GM23338 (cell line): ENCODE measurements around the gene PKNOX2. TPM values are rescaled to one million over a fixed set of nuclear protein-coding genes. Genes with fewer than 3 reads are reported as not detected.
A peak's percentile ranks its signal among the peaks of the same experiment; 100 is the strongest.

Source experiments
- ATAC-seq: fragments of 200-7000 bp; cut with Tn5 transposase; 3 replicates; pipeline ENCODE4 v1.9.1; 2020
- DNase-seq: peaks from one replicate; pipeline ENCODE4 v3.0.0-alpha.2; 2015; ENCODE audit warnings: low spot score
- H2AFZ ChIP-seq: fragments of 200-600 bp; sonication (generic); 2 replicates; pipeline ENCODE4 v1.8.0; 2016; ENCODE audit warnings: antibody characterized with exemption, mild to moderate bottlenecking, moderate library complexity
- H3F3A ChIP-seq: fragments of 200-600 bp; sonication (generic); replicated peaks from 2 replicates; pipeline ENCODE4 v1.8.0; 2017; ENCODE audit warnings: antibody characterized with exemption, mixed run types, low read depth
- H3K27ac ChIP-seq: fragments of 200-600 bp; sonication (generic); 2 replicates; pipeline ENCODE4 v1.6.1; 2016; ENCODE audit warnings: low read depth
- H3K27me3 ChIP-seq: fragments of 200-600 bp; sonication (generic); 2 replicates; pipeline ENCODE4 v1.8.0; 2016; ENCODE audit warnings: mild to moderate bottlenecking, mixed run types, moderate library complexity; ENCODE audit not compliant: insufficient read depth
- H3K36me3 ChIP-seq: fragments of 200-600 bp; sonication (generic); 2 replicates; pipeline ENCODE4 v1.8.0; 2016; ENCODE audit warnings: mild to moderate bottlenecking; ENCODE audit not compliant: insufficient read depth
- H3K4me1 ChIP-seq: fragments of 200-600 bp; sonication (generic); 2 replicates; pipeline ENCODE4 v1.8.0; 2016; ENCODE audit warnings: mild to moderate bottlenecking, moderate library complexity; ENCODE audit not compliant: insufficient read depth
- H3K4me2 ChIP-seq: fragments of 200-600 bp; sonication (generic); 2 replicates; pipeline ENCODE4 v1.7.1; 2017; ENCODE audit warnings: mixed run types
- H3K4me3 ChIP-seq: fragments of 200-600 bp; sonication (generic); 2 replicates; pipeline ENCODE4 v1.6.1; 2016; ENCODE audit warnings: mixed run types
- H3K79me2 ChIP-seq: fragments of 200-600 bp; sonication (generic); replicated peaks from 2 replicates; pipeline ENCODE4 v1.8.0; 2017; ENCODE audit warnings: mild to moderate bottlenecking; ENCODE audit not compliant: insufficient read depth
- H3K9me2 ChIP-seq: fragments of 200-600 bp; sonication (generic); 2 replicates; pipeline ENCODE4 v1.8.0; 2017; ENCODE audit not compliant: insufficient read depth
- H4K20me1 ChIP-seq: fragments of 200-600 bp; sonication (generic); replicated peaks from 2 replicates; pipeline ENCODE4 v1.8.0; 2017; ENCODE audit warnings: mild to moderate bottlenecking; ENCODE audit not compliant: insufficient read depth
- H3K27ac Mint-ChIP-seq: 2 replicates; pipeline ENCODE4 v1.8.0; 2020; ENCODE audit warnings: inconsistent platforms, mild to moderate bottlenecking, moderate library complexity, mixed read lengths
- H3K27me3 Mint-ChIP-seq: 3 replicates; pipeline ENCODE4 v1.8.0; 2022; ENCODE audit warnings: low read depth, mild to moderate bottlenecking, moderate library complexity, mixed read lengths, inconsistent platforms; ENCODE audit not compliant: insufficient read depth, poor library complexity
- H3K36me3 Mint-ChIP-seq: 3 replicates; pipeline ENCODE4 v1.8.0; 2021; ENCODE audit warnings: low read depth, mild to moderate bottlenecking, inconsistent platforms, moderate library complexity, mixed read lengths
- H3K4me1 Mint-ChIP-seq: 3 replicates; pipeline ENCODE4 v1.8.0; 2020; ENCODE audit warnings: mild to moderate bottlenecking, inconsistent platforms, mixed read lengths
- H3K4me3 Mint-ChIP-seq: 3 replicates; pipeline ENCODE4 v1.8.0; 2021; ENCODE audit warnings: moderate library complexity, mild to moderate bottlenecking, inconsistent platforms, mixed read lengths
- H3K9me3 Mint-ChIP-seq: 3 replicates; pipeline ENCODE4 v1.8.0; 2020; ENCODE audit warnings: moderate library complexity, mild to moderate bottlenecking, inconsistent platforms, mixed read lengths
- CREB1 ChIP-seq: fragments of 250-450 bp; sonication (Bioruptor Pico); IDR thresholded peaks from 2 replicates; pipeline ENCODE4 v1.5.0; 2020; ENCODE audit warnings: low read depth, mild to moderate bottlenecking, moderate library complexity
- EZH2 ChIP-seq: fragments of 200-600 bp; sonication (generic); IDR thresholded peaks from one replicate; pipeline ENCODE4 v1.8.0; 2017; ENCODE audit warnings: antibody characterized with exemption, mild to moderate bottlenecking, low read depth; ENCODE audit not compliant: unreplicated experiment
- EZH2phosphoT487 ChIP-seq: fragments of 200-600 bp; sonication (generic); IDR thresholded peaks from one replicate; pipeline ENCODE4 v1.8.1; 2018; ENCODE audit warnings: antibody characterized with exemption; ENCODE audit not compliant: unreplicated experiment
- NANOG ChIP-seq: IDR thresholded peaks from 2 replicates; pipeline ENCODE4 v1.6.1; 2016; ENCODE audit warnings: antibody characterized with exemption, borderline replicate concordance
- STAT1 ChIP-seq: IDR thresholded peaks from one replicate; pipeline ENCODE4 v1.6.1; 2016; ENCODE audit warnings: antibody characterized with exemption; ENCODE audit not compliant: unreplicated experiment
- ZNF114 ChIP-seq: fragments of 250-450 bp; sonication (Bioruptor Pico); IDR thresholded peaks from 2 replicates; pipeline ENCODE4 v1.5.0; 2020; ENCODE audit warnings: mild to moderate bottlenecking, moderate library complexity
- ZNF331 ChIP-seq: fragments of 250-450 bp; sonication (Bioruptor Pico); IDR thresholded peaks from 2 replicates; pipeline ENCODE4 v1.5.0; 2020; ENCODE audit warnings: low read depth, mild to moderate bottlenecking, moderate library complexity
- polyA plus RNA-seq: library from polyadenylated mRNA; unstranded; fragments of >200 nt; fragmentation: Nextera tagmentation; extraction: Ambion mirVana; gene quantifications from 2 replicates; pipeline ENCODE4 v1.2.1, GENCODE V29; 2016
- total RNA-seq: library from RNA; depleted of rRNA; stranded (reverse); fragments of >200 nt; shearing (Covaris generic); gene quantifications from 2 replicates; pipeline ENCODE4 v1.2.3, GENCODE V29; 2014
- TF ChIP-seq, protein P1 (sequence below), 2 experiments: fragments of 200-600 bp in 1 of 2; sonication (generic) in 1 of 2; conservative IDR thresholded peaks; 2 replicates each; pipeline versions ENCODE4 v1.5.1 to v1.6.1; 2016 to 2017; ENCODE audit warnings: antibody characterized with exemption in 2 of 2, low read depth in 2 of 2, mild to moderate bottlenecking in 2 of 2, moderate library complexity in 1 of 2
- TF ChIP-seq, protein P2 (sequence below): fragments of 250-450 bp; sonication (Bioruptor Pico); IDR thresholded peaks from 2 replicates; pipeline ENCODE4 v1.5.0; 2020; ENCODE audit warnings: mild to moderate bottlenecking, moderate library complexity
- TF ChIP-seq, protein P3 (sequence below): IDR thresholded peaks from 2 replicates; pipeline ENCODE4 v1.6.1; 2016; ENCODE audit warnings: antibody characterized with exemption

Gene PKNOX2
- total and polyA plus RNA-seq, 2 experiments from 2014 or later, result 0.42 to 0.83 TPM

DNA sequence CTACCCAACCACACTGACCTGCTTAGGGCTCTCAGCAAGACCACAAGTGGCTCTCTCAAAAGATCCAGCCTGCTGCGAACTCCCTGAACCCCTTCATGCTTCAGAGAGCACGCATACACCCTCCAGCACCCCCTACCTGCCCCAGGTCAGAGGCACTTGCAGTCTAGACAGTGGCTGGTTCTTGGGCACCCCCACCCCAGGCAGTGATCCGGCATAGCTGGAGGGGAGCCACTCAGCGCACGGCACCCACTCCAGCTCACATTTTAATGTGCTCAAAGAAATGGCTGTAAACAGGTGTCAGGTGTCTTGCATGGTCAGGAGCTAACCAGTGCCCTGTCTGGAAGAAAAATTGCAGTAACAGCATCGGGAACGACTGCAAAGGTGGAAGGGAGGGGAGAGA, 140.8 kb downstream of the PKNOX2 start:
- no peak overlapping the region for H3K27ac ChIP-seq
- H3K4me3 Mint-ChIP-seq, result no peak overlapping the region
- H4K20me1 ChIP-seq, result no peaks in the 10 kb centered on the region
- peaks cover 9% of the 10 kb centered on the region for H3K4me1 Mint-ChIP-seq
- H3F3A ChIP-seq, result no peaks in the 10 kb centered on the region
- no peaks in the 10 kb centered on the region; the same call in 2 of the 3 replicates for H3K36me3 Mint-ChIP-seq
- no peak for TF ChIP-seq STAT1
- TF ChIP-seq, protein P1, sequence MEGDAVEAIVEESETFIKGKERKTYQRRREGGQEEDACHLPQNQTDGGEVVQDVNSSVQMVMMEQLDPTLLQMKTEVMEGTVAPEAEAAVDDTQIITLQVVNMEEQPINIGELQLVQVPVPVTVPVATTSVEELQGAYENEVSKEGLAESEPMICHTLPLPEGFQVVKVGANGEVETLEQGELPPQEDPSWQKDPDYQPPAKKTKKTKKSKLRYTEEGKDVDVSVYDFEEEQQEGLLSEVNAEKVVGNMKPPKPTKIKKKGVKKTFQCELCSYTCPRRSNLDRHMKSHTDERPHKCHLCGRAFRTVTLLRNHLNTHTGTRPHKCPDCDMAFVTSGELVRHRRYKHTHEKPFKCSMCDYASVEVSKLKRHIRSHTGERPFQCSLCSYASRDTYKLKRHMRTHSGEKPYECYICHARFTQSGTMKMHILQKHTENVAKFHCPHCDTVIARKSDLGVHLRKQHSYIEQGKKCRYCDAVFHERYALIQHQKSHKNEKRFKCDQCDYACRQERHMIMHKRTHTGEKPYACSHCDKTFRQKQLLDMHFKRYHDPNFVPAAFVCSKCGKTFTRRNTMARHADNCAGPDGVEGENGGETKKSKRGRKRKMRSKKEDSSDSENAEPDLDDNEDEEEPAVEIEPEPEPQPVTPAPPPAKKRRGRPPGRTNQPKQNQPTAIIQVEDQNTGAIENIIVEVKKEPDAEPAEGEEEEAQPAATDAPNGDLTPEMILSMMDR (conservative IDR thresholded peaks at IDR 0.05; ENCODE audit: low read depth in 2 of 2), result peak; percentile 10 to 30; a peak in 2 of 4 replicates
- no peaks in the 10 kb centered on the region for H3K9me3 Mint-ChIP-seq
- no peaks in the 10 kb centered on the region for H3K9me2 ChIP-seq
- no peaks in the 10 kb centered on the region for H3K79me2 ChIP-seq
- peak overlapping the region; percentile 28; the same call in 1 of the 2 replicates for H2AFZ ChIP-seq
- no peaks in the 10 kb centered on the region for H3K27me3 ChIP-seq
- no peaks in the 10 kb centered on the region for H3K36me3 ChIP-seq
- no peaks in the 10 kb centered on the region for H3K4me1 ChIP-seq
- ATAC-seq, result peak; percentile 84
- no peak overlapping the region for H3K27ac Mint-ChIP-seq
- H3K4me3 ChIP-seq, result no peak overlapping the region
- H3K27me3 Mint-ChIP-seq, result peaks cover 5% of the 10 kb centered on the region
- peak; percentile 39 for DNase-seq
- no peak overlapping the region for H3K4me2 ChIP-seq

DNA sequence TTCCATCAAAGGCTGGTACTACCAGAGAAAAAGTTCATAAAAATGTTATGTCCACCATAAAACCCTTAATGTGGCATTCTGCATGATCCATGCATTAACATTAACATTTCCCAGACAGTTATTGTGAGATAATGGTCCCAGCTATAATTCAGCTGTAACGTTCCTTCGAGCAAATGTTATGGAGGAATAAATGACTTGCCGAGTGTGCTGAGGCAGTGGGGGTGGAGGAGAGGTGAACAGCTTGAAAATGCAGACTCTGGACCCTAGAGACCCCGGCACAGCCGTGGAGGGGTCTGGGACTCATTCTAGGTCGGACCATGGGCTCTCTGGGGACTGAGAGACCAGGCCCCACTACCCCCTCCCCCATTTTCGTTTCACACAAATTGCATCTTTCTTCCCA, 141.9 kb downstream of the PKNOX2 start:
- no peak for ATAC-seq
- H3F3A ChIP-seq, result no peaks in the 10 kb centered on the region
- H3K4me1 ChIP-seq, result peaks cover 5% of the 10 kb centered on the region; the same call in 1 of the 2 replicates
- no peak overlapping the region for H3K4me3 Mint-ChIP-seq
- DNase-seq, result no peak
- H3K27ac Mint-ChIP-seq, result no peak overlapping the region
- H3K9me3 Mint-ChIP-seq, result no peaks in the 10 kb centered on the region
- no peaks in the 10 kb centered on the region for H3K79me2 ChIP-seq
- no peaks in the 10 kb centered on the region; the same call in 2 of the 3 replicates for H3K36me3 Mint-ChIP-seq
- no peak overlapping the region for H3K4me3 ChIP-seq
- H3K36me3 ChIP-seq, result no peaks in the 10 kb centered on the region
- peaks cover 18% of the 10 kb centered on the region for H3K4me1 Mint-ChIP-seq
- H3K27me3 ChIP-seq, result no peaks in the 10 kb centered on the region
- no peaks in the 10 kb centered on the region for H4K20me1 ChIP-seq
- H3K9me2 ChIP-seq, result no peaks in the 10 kb centered on the region
- H2AFZ ChIP-seq, result no peak overlapping the region
- H3K27me3 Mint-ChIP-seq, result peaks cover 5% of the 10 kb centered on the region
- TF ChIP-seq EZH2, result no peak
- no peak for TF ChIP-seq EZH2phosphoT487
- TF ChIP-seq NANOG, result no peak
- no peak for TF ChIP-seq STAT1
- TF ChIP-seq, protein P2, sequence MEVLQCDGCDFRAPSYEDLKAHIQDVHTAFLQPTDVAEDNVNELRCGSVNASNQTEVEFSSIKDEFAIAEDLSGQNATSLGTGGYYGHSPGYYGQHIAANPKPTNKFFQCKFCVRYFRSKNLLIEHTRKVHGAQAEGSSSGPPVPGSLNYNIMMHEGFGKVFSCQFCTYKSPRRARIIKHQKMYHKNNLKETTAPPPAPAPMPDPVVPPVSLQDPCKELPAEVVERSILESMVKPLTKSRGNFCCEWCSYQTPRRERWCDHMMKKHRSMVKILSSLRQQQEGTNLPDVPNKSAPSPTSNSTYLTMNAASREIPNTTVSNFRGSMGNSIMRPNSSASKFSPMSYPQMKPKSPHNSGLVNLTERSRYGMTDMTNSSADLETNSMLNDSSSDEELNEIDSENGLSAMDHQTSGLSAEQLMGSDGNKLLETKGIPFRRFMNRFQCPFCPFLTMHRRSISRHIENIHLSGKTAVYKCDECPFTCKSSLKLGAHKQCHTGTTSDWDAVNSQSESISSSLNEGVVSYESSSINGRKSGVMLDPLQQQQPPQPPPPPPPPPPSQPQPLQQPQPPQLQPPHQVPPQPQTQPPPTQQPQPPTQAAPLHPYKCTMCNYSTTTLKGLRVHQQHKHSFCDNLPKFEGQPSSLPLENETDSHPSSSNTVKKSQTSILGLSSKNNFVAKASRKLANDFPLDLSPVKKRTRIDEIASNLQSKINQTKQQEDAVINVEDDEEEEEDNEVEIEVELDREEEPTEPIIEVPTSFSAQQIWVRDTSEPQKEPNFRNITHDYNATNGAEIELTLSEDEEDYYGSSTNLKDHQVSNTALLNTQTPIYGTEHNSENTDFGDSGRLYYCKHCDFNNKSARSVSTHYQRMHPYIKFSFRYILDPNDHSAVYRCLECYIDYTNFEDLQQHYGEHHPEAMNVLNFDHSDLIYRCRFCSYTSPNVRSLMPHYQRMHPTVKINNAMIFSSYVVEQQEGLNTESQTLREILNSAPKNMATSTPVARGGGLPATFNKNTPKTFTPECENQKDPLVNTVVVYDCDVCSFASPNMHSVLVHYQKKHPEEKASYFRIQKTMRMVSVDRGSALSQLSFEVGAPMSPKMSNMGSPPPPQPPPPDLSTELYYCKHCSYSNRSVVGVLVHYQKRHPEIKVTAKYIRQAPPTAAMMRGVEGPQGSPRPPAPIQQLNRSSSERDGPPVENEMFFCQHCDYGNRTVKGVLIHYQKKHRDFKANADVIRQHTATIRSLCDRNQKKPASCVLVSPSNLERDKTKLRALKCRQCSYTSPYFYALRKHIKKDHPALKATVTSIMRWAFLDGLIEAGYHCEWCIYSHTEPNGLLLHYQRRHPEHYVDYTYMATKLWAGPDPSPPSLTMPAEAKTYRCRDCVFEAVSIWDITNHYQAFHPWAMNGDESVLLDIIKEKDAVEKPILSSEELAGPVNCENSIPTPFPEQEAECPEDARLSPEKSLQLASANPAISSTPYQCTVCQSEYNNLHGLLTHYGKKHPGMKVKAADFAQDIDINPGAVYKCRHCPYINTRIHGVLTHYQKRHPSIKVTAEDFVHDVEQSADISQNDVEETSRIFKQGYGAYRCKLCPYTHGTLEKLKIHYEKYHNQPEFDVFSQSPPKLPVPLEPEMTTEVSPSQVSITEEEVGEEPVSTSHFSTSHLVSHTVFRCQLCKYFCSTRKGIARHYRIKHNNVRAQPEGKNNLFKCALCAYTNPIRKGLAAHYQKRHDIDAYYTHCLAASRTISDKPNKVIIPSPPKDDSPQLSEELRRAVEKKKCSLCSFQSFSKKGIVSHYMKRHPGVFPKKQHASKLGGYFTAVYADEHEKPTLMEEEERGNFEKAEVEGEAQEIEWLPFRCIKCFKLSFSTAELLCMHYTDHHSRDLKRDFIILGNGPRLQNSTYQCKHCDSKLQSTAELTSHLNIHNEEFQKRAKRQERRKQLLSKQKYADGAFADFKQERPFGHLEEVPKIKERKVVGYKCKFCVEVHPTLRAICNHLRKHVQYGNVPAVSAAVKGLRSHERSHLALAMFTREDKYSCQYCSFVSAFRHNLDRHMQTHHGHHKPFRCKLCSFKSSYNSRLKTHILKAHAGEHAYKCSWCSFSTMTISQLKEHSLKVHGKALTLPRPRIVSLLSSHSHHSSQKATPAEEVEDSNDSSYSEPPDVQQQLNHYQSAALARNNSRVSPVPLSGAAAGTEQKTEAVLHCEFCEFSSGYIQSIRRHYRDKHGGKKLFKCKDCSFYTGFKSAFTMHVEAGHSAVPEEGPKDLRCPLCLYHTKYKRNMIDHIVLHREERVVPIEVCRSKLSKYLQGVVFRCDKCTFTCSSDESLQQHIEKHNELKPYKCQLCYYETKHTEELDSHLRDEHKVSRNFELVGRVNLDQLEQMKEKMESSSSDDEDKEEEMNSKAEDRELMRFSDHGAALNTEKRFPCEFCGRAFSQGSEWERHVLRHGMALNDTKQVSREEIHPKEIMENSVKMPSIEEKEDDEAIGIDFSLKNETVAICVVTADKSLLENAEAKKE, result no peak
- no peak for TF ChIP-seq CREB1
- no peak for TF ChIP-seq ZNF331 (CRISPR knock-in tag)
- TF ChIP-seq, protein P3, sequence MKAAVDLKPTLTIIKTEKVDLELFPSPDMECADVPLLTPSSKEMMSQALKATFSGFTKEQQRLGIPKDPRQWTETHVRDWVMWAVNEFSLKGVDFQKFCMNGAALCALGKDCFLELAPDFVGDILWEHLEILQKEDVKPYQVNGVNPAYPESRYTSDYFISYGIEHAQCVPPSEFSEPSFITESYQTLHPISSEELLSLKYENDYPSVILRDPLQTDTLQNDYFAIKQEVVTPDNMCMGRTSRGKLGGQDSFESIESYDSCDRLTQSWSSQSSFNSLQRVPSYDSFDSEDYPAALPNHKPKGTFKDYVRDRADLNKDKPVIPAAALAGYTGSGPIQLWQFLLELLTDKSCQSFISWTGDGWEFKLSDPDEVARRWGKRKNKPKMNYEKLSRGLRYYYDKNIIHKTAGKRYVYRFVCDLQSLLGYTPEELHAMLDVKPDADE, result no peak
- TF ChIP-seq ZNF114 (CRISPR knock-in tag), result no peak
- TF ChIP-seq, protein P1 (conservative IDR thresholded peaks at IDR 0.05; ENCODE audit: low read depth in 2 of 2), result no peak
- H3K4me2 ChIP-seq, result no peak overlapping the region
- H3K27ac ChIP-seq, result no peak overlapping the region
